ENCODE measurements around the gene CD7.

GRCh38 chr17:82278308-82278707 is 39.1 kb downstream of the CD7 start:
- TF ChIP-seq POLR2AphosphoS5 (IDR thresholded peaks at IDR 0.05; ENCODE audit: borderline replicate concordance, low read depth, low read length) (no peak), EZH2 (IDR thresholded peaks at IDR 0.05) (no peak)

Data from SK-N-MC (cell line).